Fibroblast of skin of scalp (primary cell): ENCODE data around the gene KNL1.
"Not testable (repeated sequence)": the region's sequence is repeated elsewhere in the genome, so short reads cannot be mapped to it uniquely, and the experiment has no call there.

Source experiments
- DNase-seq: peaks from one replicate; pipeline ENCODE4 v3.0.0-alpha.2; 2013

Gene KNL1

GRCh38 chr15:40590667-40591050 lies 3.4 kb upstream of the KNL1 start:
- DNase-seq: no peak

- DNase-seq: no peak
Observed at GRCh38 chr15:40591389-40591788, 2.7 kb upstream of the KNL1 start.

DNA sequence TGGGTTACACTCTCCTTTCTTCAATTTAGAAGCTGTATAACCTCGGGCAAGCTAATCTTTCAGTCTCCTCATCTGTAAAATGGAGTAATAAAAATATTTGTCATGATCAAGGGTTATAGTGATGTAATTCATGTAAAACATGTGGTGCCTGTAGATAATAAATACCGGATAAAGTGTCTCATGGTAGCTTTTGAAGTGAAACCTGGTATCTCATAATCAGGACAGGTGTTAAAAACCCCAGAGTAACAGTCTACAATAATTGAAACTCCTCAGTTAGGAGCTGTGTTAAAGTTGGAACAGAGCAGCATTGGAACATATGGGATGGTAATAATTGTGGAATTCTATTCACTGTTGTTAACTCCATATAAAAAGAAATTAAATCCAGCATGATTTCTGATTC lies 884 bp upstream of the KNL1 start:
- no peak for DNase-seq

DNA sequence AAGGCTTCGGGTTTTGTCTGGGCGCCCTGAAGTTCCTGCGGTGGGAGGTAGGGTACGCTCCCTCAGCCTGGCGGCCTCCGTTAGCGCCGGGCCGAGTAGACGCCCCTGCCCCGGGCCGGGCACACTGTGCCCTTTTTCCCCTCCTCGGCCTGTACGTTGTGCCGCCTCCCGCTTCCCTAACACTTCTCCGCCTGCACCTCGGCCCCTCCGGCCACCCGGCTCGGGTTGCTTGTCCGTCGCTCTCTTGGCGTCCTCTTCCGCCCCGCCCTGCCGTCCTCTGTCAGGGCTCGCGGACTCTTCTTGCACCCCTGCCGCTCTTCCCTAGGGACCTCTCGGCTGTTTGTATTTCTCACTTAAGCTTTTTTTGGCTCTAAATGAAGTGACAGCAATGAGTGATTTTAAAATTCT lies 384 bp downstream of the KNL1 start:
- peak; percentile 53 for DNase-seq

- no peak for DNase-seq
Observed at GRCh38 chr15:40595219-40595618, 1.2 kb downstream of the KNL1 start.

GRCh38 chr15:40595773-40596172 lies 1.7 kb downstream of the KNL1 start:
- DNase-seq: no peak

DNA sequence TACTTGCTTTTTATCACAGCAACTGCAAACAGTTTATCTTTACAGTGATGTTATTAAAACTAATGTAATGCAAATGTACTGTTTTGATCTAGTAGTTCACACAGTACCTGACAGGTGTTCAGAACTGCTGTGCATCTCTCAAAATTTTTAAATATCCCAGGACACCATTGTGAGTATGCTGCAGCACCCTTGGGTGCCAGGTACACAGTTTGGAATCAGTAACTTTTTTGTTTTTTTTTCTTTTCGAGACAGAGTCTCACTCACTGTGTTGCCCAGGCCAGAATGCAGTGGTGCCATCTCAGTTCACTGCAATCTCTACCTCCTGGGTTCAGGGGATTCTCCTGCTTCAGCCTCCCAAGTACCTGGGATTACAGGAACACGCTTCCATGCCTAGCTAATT lies 3.0 kb downstream of the KNL1 start:
- no peak for DNase-seq

DNA sequence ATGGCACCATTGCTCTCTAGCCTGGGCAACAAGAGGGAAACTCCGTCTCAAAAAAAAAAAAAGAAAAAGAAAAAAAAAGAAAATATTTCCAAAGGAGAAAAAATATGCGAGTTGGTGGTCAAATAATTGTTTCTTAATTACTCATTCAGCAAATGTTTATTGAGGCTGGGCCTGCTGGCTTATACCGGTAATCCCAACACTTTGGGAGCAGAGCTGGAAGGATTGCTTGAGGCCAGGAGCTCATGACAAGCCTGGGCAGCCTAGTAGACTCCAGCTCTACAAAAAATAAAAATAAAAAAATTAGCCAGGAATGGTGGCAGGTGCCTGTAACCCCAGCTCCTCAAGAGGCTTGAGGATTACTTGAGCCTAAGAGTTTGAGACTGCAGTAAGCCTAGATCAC lies 4.1 kb downstream of the KNL1 start:
- DNase-seq: peak; percentile 32

- no peak for DNase-seq
Observed at GRCh38 chr15:40598672-40599071, 4.6 kb downstream of the KNL1 start.

GRCh38 chr15:40600956-40601355 lies 6.9 kb downstream of the KNL1 start:
- DNase-seq: no peak

- DNase-seq: no peak
Observed at GRCh38 chr15:40603935-40604334, 9.9 kb downstream of the KNL1 start.

- DNase-seq: no peak
Observed at GRCh38 chr15:40613080-40613479, 19.0 kb downstream of the KNL1 start.

- no peak for DNase-seq
Observed at GRCh38 chr15:40618023-40618422, 24.0 kb downstream of the KNL1 start.

DNA sequence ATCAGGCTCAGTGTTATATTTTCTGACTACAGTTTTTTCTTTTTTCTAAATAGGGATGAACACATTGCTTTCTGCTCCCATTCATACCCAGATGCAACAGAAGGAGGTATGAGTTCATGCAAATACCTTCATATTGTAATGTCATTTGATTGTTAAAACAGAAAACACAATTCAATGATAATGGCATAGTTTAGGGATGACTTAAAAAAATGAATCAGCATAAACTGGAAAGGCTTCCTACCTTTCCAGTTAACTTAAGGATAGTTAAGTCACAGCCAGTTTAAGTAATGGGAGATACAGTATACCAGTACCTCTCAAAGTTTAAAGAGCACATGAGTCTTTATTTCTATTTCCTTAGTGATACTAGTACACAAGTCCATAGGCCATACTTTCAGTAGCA lies 24.9 kb downstream of the KNL1 start:
- DNase-seq: no peak

DNA sequence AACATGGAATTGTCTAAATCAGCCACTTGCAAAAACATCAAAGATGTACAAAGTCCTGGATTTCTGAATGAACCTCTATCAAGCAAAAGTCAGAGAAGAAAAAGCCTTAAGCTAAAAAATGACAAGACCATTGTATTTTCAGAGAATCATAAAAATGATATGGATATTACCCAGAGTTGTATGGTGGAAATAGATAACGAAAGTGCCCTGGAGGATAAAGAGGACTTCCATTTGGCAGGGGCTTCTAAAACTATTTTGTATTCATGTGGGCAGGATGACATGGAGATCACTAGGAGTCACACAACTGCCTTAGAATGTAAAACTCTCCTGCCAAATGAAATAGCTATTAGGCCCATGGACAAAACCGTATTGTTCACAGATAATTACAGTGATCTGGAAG lies 29.3 kb downstream of the KNL1 start:
- DNase-seq: no peak

- peak; percentile 14 for DNase-seq
Observed at GRCh38 chr15:40630313-40630712, 36.3 kb downstream of the KNL1 start.

DNA sequence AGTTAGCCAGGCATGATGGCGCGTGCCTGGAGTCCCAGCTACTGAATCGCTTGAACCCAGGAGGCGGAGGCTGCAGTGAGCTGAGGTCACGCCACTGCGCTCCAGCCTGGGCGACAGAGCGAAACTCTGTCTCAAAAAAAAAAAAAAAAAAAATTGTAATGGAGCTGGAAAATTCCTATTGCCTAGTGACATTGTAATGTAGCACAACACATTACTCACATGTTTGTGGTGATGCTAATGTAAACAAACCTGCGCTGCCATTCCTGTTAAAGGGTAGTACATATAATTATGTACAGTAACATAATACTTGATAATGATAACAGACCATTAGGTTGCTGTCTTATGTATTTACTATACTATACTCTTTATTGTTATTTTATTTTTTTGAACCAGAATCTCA lies 39.1 kb downstream of the KNL1 start:
- peak; percentile 4 for DNase-seq

- no peak for DNase-seq
Observed at GRCh38 chr15:40637221-40637745, 43.2 kb downstream of the KNL1 start.

DNA sequence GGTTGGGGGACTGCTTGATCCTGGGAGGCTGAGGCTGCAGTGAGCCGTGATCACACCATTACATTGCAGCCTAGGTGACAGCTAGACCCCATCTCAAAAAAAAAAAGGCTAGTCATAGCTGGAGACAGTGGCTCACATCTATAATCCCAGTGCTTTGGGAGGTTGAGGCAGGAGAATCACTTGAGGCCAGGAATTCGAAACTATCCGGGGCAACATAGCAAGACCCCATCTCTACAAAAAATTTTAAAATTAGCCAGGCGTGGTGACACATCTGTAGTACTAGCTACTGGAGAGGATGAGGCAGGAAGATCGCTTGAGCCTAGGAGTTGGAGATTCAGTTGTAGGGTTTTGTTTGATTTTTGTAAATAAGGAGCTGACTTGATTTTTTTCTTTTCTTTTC lies 45.6 kb downstream of the KNL1 start:
- no peak for DNase-seq

- DNase-seq: no peak
Observed at GRCh38 chr15:40647523-40647922, 53.5 kb downstream of the KNL1 start.

DNA sequence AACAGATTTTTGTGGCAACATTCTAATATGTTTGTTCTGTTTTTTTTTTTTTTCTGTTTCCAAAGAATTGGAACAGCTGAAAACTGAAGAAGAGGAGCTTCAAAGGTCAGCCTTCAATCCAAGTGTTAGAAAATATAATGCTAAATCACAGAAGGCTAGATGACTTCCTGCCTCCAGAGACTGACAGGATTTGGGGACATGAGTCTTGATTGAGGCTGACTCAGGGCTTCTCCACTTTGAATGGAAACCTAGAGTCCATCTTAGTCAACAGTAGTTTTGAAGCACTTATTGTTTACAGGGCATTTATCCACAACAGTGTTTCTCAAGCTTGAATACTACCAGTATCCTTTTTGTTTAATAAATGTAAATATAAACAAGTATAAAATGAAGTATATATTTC lies 56.4 kb downstream of the KNL1 start:
- no peak for DNase-seq

GRCh38 chr15:40660686-40661085 lies 66.6 kb downstream of the KNL1 start:
- no peak for DNase-seq

DNA sequence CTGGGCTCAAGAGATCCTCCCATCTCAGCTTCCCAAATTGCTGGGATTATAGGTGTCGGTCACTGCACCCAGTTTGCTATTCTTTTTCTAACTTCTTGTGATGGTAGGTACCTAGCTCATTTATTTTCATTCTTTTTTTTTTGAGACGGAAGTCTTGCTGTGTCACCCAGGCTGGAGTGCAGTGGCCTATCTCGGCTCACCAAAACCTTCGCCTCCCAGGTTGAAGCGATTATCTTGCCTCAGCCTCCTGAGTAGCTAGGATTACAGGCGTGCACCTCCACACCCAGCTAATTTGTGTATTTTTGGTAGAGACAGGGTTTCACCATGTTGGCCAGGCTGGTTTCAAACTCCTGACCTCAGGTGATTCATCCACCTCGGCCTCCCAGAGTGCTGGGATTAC lies 70.9 kb downstream of the KNL1 start:
- DNase-seq: no peak

- DNase-seq: not testable (repeated sequence)
Observed at GRCh38 chr15:40676290-40676689, 82.2 kb downstream of the KNL1 start.

GRCh38 chr15:40676906-40677305 lies 82.9 kb downstream of the KNL1 start:
- DNase-seq: not testable (repeated sequence)

GRCh38 chr15:40680151-40680550 lies 86.1 kb downstream of the KNL1 start:
- DNase-seq: no peak
